Retinal pigment epithelial cell (primary cell): ENCODE data around the gene CEP104.

Experiments
- DNase-seq: peaks from one replicate; pipeline ENCODE4 v3.0.0-alpha.2; 2010; ENCODE audit warnings: low read depth
- H3K4me3 ChIP-seq: 2 replicates; pipeline ENCODE4 v1.5.1; 2011; ENCODE audit warnings: mild to moderate bottlenecking, low read length, control low read depth, moderate library complexity
- TF ChIP-seq, protein P1 (sequence below): conservative IDR thresholded peaks from 2 replicates; pipeline ENCODE4 v1.5.1; 2011; ENCODE audit warnings: low read depth, low read length, control low read depth, inconsistent platforms

The CEP104 gene

DNA sequence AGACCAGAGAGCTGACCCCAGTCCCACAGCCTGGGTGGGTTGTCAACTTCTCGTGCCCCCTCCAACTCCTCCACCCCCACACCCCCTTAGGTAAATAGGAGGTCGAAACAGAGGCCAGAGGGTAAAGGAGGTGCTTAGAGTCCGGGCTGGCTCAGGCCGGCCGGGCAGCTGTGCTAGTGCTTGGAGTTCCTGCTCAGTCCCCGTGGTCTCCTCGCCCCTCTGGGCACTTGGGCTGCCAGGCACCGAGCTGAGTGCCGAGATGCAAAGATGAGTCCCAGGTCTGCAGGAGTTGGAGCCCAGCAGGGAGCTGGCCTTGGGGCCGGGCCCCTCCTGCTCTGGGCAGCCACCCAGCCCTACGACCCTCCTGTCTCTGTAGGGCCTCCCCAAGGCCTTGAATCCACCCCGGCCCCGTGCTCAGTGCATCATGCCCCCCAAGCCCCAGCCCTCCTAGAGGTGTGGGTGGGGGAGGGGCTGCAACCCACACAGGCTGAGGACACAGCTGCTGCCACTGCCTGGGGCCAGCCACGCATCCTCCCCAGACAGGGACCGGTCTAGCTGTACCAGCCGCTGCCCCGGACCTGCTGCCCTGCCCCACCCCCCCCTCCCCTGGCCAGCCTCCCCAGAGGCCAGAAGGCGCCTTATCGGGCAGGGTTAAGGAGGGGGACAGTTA lies 82.6 kb downstream of the CEP104 start:
- no peak for DNase-seq
- H3K4me3 ChIP-seq: no peak overlapping the region
- TF ChIP-seq, protein P1, sequence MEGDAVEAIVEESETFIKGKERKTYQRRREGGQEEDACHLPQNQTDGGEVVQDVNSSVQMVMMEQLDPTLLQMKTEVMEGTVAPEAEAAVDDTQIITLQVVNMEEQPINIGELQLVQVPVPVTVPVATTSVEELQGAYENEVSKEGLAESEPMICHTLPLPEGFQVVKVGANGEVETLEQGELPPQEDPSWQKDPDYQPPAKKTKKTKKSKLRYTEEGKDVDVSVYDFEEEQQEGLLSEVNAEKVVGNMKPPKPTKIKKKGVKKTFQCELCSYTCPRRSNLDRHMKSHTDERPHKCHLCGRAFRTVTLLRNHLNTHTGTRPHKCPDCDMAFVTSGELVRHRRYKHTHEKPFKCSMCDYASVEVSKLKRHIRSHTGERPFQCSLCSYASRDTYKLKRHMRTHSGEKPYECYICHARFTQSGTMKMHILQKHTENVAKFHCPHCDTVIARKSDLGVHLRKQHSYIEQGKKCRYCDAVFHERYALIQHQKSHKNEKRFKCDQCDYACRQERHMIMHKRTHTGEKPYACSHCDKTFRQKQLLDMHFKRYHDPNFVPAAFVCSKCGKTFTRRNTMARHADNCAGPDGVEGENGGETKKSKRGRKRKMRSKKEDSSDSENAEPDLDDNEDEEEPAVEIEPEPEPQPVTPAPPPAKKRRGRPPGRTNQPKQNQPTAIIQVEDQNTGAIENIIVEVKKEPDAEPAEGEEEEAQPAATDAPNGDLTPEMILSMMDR: no peak

- H3K4me3 ChIP-seq: no peak overlapping the region
- DNase-seq: no peak
- TF ChIP-seq, protein P1: no peak
Observed at GRCh38 chr1:3773572-3774275, 83.3 kb downstream of the CEP104 start.

- no peak for DNase-seq
- TF ChIP-seq, protein P1: no peak
- peak within 1 kb of the TSS; percentile 51 for H3K4me3 ChIP-seq
Observed at GRCh38 chr1:3772715-3773571, 84.1 kb downstream of the CEP104 start, which contains the start of gene SMIM1. TSS of gene SMIM1 (plus strand) at chr1:3772749. CDS start at chr1:3775374, 2,625 bp downstream.

- TF ChIP-seq, protein P1: no peak
- peak; percentile 37 for DNase-seq
- H3K4me3 ChIP-seq: peak overlapping the region; percentile 51
Observed at GRCh38 chr1:3772027-3772714, 84.8 kb downstream of the CEP104 start.

DNA sequence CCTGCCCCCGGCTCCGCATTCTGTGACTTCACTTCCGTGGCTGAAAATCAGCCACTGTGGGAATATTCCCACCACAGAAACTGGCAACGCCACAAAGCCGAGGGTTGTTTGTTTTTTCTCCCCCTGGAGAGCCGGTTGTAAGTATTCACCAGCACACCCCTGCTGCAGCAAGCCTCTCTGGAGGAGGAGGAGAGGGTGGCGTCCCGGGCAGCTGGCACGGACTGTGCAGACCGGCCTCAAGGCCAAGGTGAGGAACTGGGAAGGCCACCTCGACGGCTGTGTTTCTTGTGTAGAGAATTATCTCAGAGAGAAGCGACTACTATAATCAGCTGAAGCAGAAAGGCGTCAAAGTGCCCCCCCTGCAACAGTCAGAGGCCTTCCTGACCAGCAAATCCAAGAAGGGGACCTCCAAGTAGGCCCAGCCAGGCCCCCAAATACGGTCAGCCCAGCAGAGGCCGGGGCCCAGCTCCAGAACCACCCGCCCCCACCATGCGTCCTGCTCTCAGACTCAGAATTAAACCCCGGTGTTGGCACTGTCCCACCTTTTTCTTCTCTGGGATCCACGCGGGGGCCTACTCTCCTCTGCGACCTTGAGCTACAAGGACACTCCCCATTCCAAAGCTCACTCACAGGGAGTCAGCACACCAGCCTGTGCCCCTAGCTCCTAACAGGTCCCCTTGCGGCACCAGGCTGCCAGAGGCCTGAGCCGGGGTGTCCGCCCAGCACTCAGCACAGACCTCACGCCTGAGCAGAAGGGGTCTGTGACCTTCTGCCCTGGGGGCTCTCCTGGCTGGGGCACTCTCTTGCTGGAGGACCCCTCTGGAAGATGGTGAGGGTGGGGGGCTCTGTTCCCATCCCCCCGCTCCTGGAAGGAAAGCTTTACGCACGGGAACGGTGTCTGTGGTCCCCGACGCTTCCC lies 85.6 kb downstream of the CEP104 start:
- peak overlapping the region; percentile 51 for H3K4me3 ChIP-seq
- TF ChIP-seq, protein P1: no peak
- DNase-seq: no peak
